Neural progenitor cell (in vitro differentiated cells): Measurements from ENCODE around the gene STARD3.

ENCODE experiments used
- EZH2 ChIP-seq: fragments of 200-600 bp; sonication (generic); IDR thresholded peaks from 2 replicates; pipeline ENCODE4 v1.6.1; 2017; ENCODE audit warnings: antibody characterized with exemption, mild to moderate bottlenecking, moderate library complexity
- EZH2phosphoT487 ChIP-seq: fragments of 200-600 bp; sonication (generic); IDR thresholded peaks from 2 replicates; pipeline ENCODE4 v1.6.1; 2017; ENCODE audit warnings: antibody characterized with exemption
- TF ChIP-seq, protein P1 (sequence below): fragments of 200-600 bp; sonication (generic); IDR thresholded peaks from 2 replicates; pipeline ENCODE4 v1.5.1; 2017; ENCODE audit warnings: antibody characterized with exemption, mild to moderate bottlenecking

DNA sequence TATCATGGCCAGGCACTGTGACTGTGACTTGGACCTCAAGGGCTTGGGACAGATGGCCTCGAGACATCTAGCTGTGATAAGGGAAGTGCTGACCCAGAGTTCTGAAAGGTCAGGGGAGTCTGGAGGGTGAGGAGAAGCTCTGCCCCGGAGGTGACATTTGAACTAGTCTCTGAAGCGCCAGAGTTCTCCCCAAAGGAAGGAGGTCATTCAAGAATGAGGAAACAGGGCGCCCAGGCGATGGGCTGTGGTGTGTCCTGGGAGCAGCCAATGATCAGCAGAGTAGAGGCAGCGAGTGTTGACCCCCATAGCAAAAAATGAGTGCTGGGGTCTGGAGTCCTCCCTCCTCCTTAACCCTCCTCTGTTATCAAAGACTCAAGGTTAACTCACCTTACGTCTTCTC lies 4.9 kb downstream of the STARD3 start:
- TF ChIP-seq, protein P1, sequence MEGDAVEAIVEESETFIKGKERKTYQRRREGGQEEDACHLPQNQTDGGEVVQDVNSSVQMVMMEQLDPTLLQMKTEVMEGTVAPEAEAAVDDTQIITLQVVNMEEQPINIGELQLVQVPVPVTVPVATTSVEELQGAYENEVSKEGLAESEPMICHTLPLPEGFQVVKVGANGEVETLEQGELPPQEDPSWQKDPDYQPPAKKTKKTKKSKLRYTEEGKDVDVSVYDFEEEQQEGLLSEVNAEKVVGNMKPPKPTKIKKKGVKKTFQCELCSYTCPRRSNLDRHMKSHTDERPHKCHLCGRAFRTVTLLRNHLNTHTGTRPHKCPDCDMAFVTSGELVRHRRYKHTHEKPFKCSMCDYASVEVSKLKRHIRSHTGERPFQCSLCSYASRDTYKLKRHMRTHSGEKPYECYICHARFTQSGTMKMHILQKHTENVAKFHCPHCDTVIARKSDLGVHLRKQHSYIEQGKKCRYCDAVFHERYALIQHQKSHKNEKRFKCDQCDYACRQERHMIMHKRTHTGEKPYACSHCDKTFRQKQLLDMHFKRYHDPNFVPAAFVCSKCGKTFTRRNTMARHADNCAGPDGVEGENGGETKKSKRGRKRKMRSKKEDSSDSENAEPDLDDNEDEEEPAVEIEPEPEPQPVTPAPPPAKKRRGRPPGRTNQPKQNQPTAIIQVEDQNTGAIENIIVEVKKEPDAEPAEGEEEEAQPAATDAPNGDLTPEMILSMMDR, result no peak
- TF ChIP-seq EZH2, result no peak
- TF ChIP-seq EZH2phosphoT487, result no peak
